Spleen (tissue), 11 donors: Measurements from ENCODE around the gene KIAA1614. TPM values are rescaled to one million over a fixed set of nuclear protein-coding genes. Genes with fewer than 3 reads are reported as not detected.

Experiments used
- DNase-seq: peaks from one replicate; pipeline ENCODE4 v3.0.0-alpha.2; 2020
- H3K27ac ChIP-seq, 8 donors: fragments of 200-600 bp; sonication (generic) in 7 of 8; 1 replicate in 4 of 8; 2 replicates in 4 of 8; pipeline versions ENCODE4 v1.5.0 to v1.8.0; 2016 to 2021; ENCODE audit warnings: inconsistent platforms in 4 of 8, mild to moderate bottlenecking in 4 of 8, moderate library complexity in 1 of 8
- H3K27me3 ChIP-seq, 7 donors: fragments of 200-600 bp; sonication (generic) in 6 of 7; replicated peaks in 1 of 7; 1 replicate in 4 of 7; 2 replicates in 3 of 7; pipeline versions ENCODE4 v1.5.0 to v1.8.0; 2016 to 2021; ENCODE audit warnings: inconsistent platforms in 3 of 7, mild to moderate bottlenecking in 1 of 7
- H3K36me3 ChIP-seq, 6 donors: fragments of 200-600 bp; sonication (generic) in 5 of 6; 1 replicate in 4 of 6; 2 replicates in 2 of 6; pipeline versions ENCODE4 v1.5.0 to v1.8.0; 2016 to 2021; ENCODE audit warnings: inconsistent platforms in 2 of 6
- H3K4me1 ChIP-seq, 6 donors: fragments of 200-600 bp; sonication (generic) in 5 of 6; 1 replicate in 3 of 6; 2 replicates in 3 of 6; pipeline versions ENCODE4 v1.5.0 to v1.8.0; 2016 to 2021; ENCODE audit warnings: inconsistent platforms in 3 of 6
- H3K4me3 ChIP-seq, 8 donors: fragments of 200-600 bp; sonication (generic) in 7 of 8; 1 replicate in 4 of 8; 2 replicates in 4 of 8; pipeline versions ENCODE4 v1.5.0 to v1.8.0; 2016 to 2021; ENCODE audit warnings: inconsistent platforms in 4 of 8, mild to moderate bottlenecking in 4 of 8, moderate library complexity in 2 of 8
- H3K9me3 ChIP-seq, 8 donors: fragments of 200-600 bp; sonication (generic) in 7 of 8; 1 replicate in 4 of 8; 2 replicates in 4 of 8; pipeline versions ENCODE4 v1.5.0 to v1.8.0; 2016 to 2021; ENCODE audit warnings: inconsistent platforms in 4 of 8
- CTCF ChIP-seq, 11 experiments: fragments of 200-600 bp in 7 of 11; fragments of 450-650 bp in 4 of 11; sonication (generic) in 4 of 11; IDR thresholded peaks in 8 of 11; conservative IDR thresholded peaks in 3 of 11; 1 replicate in 7 of 11; 2 replicates in 4 of 11; pipeline versions ENCODE4 v1.4.0 to v1.8.0; 2016 to 2021; ENCODE audit warnings: antibody characterized with exemption in 11 of 11, inconsistent platforms in 4 of 11, mild to moderate bottlenecking in 1 of 11
- POLR2A ChIP-seq, 3 donors: fragments of 450-650 bp; IDR thresholded peaks; one replicate each; pipeline ENCODE4 v1.5.1; 2017; ENCODE audit warnings: antibody characterized with exemption in 3 of 3, mild to moderate bottlenecking in 1 of 3
- POLR2AphosphoS5 ChIP-seq, 3 donors: sonication (generic); formaldehyde crosslinking; IDR thresholded peaks; one replicate each; pipeline ENCODE4 v1.5.1; 2017; ENCODE audit warnings: antibody characterized with exemption in 3 of 3
- WGBS, 5 donors: extraction: QIAGEN DNeasy Blood & Tissue Kit in 3 of 5; methylation state at CpG; one replicate each; pipeline versions ENCODE4 v1.1.5 to v1.1.7; 2013 to 2018; 5-methylcytosine and 5-hydroxymethylcytosine counted together
- intact Hi-C: fragments of 100-400 bp; cut with DNase I; formaldehyde crosslinking; loops from one replicate; pipeline ENCODE4 v1.15.0; 2023; ENCODE audit warnings: low total_unique reads
- polyA plus RNA-seq, 3 donors: library from polyadenylated mRNA; stranded (reverse); fragments of 200-250 nt; gene quantifications; one replicate each; pipeline ENCODE4 v1.2.1, GENCODE V29; 2013
- total RNA-seq, 7 donors: library from RNA; depleted of rRNA in 3 of 7; stranded (reverse); fragments of >200 nt in 3 of 7; fragmentation: NEBNext Ultra II Directional in 4 of 7; extraction: Animal tissue kit (Norgen Biotek cat#: 25700) in 4 of 7; gene quantifications; one replicate each; pipeline versions ENCODE4 v1.1.0 to v1.2.1, GENCODE V29; 2016 to 2021
- donor health status: healthy with polysubstance abuse.
- donor health status: DM: no; HTN: no; CAD: no; lungs with moderate emphysema.
- donor health status: DM: no; HTN: no; CAD: no.
- donor health status: Bipolar disorder and iron deficiency.
- donor health status: healthy.
- donor health status: DM: no; HTN: no; CAD: no.
- donor health status: DM: yes; HTN: yes; CAD: no.

The KIAA1614 gene
- total and polyA plus RNA-seq, 10 donors = 0.50 to 7.4 (median 3.0) TPM

GRCh38 chr1:180886338-180886737, 26.4 kb upstream of the KIAA1614 start:
- 66 to 95% (median 78%) methylated on average over 2 of the region's 2 CpGs for WGBS, 5 donors
- no peak overlapping the region for H3K27ac ChIP-seq
- no peaks in the 10 kb centered on the region for H3K9me3 ChIP-seq
- H3K4me3 ChIP-seq = no peak overlapping the region
- no peak for DNase-seq
- H3K36me3 ChIP-seq = peaks cover 0 to 39% (median 2%) of the 10 kb centered on the region in 6 donors
- TF ChIP-seq POLR2A (IDR thresholded peaks at IDR 0.05) = no peak
- no peak for TF ChIP-seq POLR2AphosphoS5 (IDR thresholded peaks at IDR 0.05)
- TF ChIP-seq CTCF (IDR thresholded peaks at IDR 0.05 in 8 of 11, conservative IDR thresholded peaks at IDR 0.05 in 3 of 11) = no peak
- intact Hi-C loops = no loop called here
- H3K4me1 ChIP-seq = no peaks in the 10 kb centered on the region
- H3K27me3 ChIP-seq = no peaks in the 10 kb centered on the region

DNA sequence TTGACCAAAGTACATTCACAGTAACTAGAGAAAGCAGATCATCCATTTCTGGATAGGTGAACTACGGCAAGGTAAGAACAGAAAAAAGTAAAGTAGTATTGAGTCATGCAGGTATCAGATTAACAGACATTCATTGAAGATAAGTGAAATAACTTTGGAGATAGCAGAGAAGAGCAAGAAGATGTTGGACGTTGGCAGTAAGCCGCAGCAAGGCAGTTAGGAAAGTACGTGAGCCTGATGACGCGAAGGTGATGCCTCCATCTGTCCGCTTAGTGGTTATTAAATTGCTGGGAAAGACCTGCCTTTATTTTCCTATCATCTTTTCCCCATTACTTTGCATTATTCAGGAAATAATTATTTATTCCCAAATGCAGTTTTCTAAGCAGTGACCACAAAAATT, 24.9 kb upstream of the KIAA1614 start:
- Histone ChIP-seq H3K27ac (no peak overlapping the region), H3K27me3 (no peaks in the 10 kb centered on the region), H3K4me3 (no peak overlapping the region), H3K4me1 (no peaks in the 10 kb centered on the region), H3K36me3 (peaks cover 0 to 32% (median 2%) of the 10 kb centered on the region in 6 donors), H3K9me3 (no peaks in the 10 kb centered on the region)
- intact Hi-C loops = no loop called here
- WGBS, 5 donors = 94 to 98% (median 97%) methylated on average over 7 of the region's 7 CpGs
- DNase-seq = no peak
- no peak for TF ChIP-seq POLR2A (IDR thresholded peaks at IDR 0.05)
- TF ChIP-seq CTCF (IDR thresholded peaks at IDR 0.05 in 8 of 11, conservative IDR thresholded peaks at IDR 0.05 in 3 of 11) = no peak
- no peak for TF ChIP-seq POLR2AphosphoS5 (IDR thresholded peaks at IDR 0.05)

DNA sequence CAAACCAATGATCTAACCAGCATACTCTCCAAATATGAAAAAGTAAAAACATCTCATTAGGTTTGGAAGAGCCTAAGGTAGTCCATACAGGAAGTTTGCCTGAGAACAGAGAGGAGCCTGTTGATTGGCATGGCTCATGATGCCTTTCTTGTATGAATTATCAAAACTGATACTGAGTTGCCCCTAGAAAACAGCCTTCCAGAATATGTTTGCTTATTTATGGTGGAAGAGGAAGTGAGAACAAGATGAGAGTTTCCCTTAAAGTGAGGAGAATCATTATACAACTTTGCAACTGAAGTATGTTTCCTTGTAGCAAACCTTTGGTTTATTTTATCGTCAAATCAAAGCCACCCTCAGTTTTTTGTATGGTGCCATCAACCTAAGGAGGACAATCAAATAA, 23.8 kb upstream of the KIAA1614 start:
- H3K4me1 ChIP-seq = peaks cover 0 to 7% (median 0%) of the 10 kb centered on the region in 6 donors
- no peaks in the 10 kb centered on the region for H3K9me3 ChIP-seq
- DNase-seq = no peak
- peaks cover 0 to 22% (median 2%) of the 10 kb centered on the region in 6 donors for H3K36me3 ChIP-seq
- intact Hi-C loops = no loop called here
- no peak overlapping the region for H3K27ac ChIP-seq
- no peaks in the 10 kb centered on the region for H3K27me3 ChIP-seq
- no peak overlapping the region for H3K4me3 ChIP-seq
- TF ChIP-seq POLR2A (IDR thresholded peaks at IDR 0.05) = no peak
- no peak for TF ChIP-seq POLR2AphosphoS5 (IDR thresholded peaks at IDR 0.05)
- TF ChIP-seq CTCF (IDR thresholded peaks at IDR 0.05 in 8 of 11, conservative IDR thresholded peaks at IDR 0.05 in 3 of 11) = no peak
- WGBS, 5 donors = 52 to 80% (median 58%) methylated on average over 1 of the region's 1 CpG

- peaks cover 0 to 17% (median 2%) of the 10 kb centered on the region in 6 donors for H3K36me3 ChIP-seq
- no peak overlapping the region for H3K4me3 ChIP-seq
- intact Hi-C loops = no loop called here
- H3K4me1 ChIP-seq = peaks cover 0 to 9% (median 0%) of the 10 kb centered on the region in 6 donors
- no peak overlapping the region for H3K27ac ChIP-seq
- 86 to 96% (median 90%) methylated on average over 2 of the region's 2 CpGs for WGBS, 5 donors
- no peaks in the 10 kb centered on the region for H3K9me3 ChIP-seq
- no peak for TF ChIP-seq POLR2A (IDR thresholded peaks at IDR 0.05)
- TF ChIP-seq CTCF (IDR thresholded peaks at IDR 0.05 in 8 of 11, conservative IDR thresholded peaks at IDR 0.05 in 3 of 11) = no peak
- no peak for TF ChIP-seq POLR2AphosphoS5 (IDR thresholded peaks at IDR 0.05)
- no peak for DNase-seq
- no peaks in the 10 kb centered on the region for H3K27me3 ChIP-seq
Observed at GRCh38 chr1:180889325-180889724, 23.4 kb upstream of the KIAA1614 start.
